ENCODE data around the gene SH3RF3. TPM values are rescaled to one million over a fixed set of nuclear protein-coding genes. Genes with fewer than 3 reads are reported as not detected.

SH3RF3 gene
- total and polyA plus RNA-seq, 9 of the 15 experiments (the other 6 are each of a cell fraction or from before 2014, with no cell fraction given): 0.02 TPM; not detected in 8

DNA sequence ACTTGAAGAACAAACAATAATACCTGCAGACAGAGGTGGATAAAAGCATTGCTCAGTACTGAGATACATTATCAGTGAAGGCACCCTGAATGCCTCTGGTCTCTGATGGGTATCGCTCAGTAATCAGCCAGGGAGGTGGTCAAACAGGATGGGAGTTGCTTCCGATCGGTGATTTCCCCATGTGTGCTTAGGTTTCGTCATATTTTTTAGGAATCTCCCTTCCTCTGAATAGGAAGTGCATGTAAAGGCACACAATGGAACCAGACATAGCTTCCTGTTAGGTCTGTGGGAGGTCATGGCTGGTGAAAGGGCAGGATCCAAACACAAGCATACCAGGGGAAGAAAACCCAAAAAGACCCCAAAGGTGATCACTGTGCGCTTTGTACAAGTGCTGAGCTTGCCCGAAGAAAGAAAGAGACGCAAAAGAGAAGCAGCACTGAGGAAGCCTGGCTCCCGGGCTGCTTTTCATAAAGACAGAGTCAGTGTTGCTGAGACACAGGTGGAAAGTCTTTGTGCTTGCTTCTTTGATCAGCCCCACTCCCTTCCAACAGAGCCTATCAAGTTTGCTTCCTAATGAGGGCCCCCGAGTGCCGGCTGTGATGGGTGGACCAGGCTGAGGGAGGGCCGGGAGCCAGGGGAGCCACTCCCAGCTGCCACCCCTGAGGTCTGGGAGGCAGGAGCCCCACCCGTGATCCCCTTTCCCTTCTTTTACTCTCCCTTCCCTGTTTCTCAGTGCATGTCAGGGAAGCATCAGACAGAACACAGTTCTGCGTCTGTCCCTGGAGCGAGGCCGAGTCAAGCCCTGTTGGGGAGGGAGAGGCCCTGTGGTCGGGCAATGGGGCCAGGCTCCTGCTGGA is 138.2 kb downstream of the SH3RF3 start (continued):
- TF ChIP-seq BRF1 (IDR thresholded peaks at IDR 0.05; ENCODE audit: borderline replicate concordance, extremely low read depth, insufficient read length) (no peak), SMARCB1 (IDR thresholded peaks at IDR 0.05; ENCODE audit: insufficient read length, low read depth) (no peak), DNMT1 (IDR thresholded peaks at IDR 0.05) (no peak), NFE2L1 (tag; IDR thresholded peaks at IDR 0.05; ENCODE audit: borderline replicate concordance, low read depth) (no peak), ZNF696 (CRISPR knock-in tag; conservative IDR thresholded peaks at IDR 0.05) (no peak), SOX6 (IDR thresholded peaks at IDR 0.05) (peak; percentile 77), IFI16 (CRISPR knock-in tag; IDR thresholded peaks at IDR 0.05) (no peak), PTBP1 (IDR thresholded peaks at IDR 0.05; ENCODE audit: low read depth, low read length) (no peak), NFYB (IDR thresholded peaks at IDR 0.05; ENCODE audit: extremely low read depth, insufficient read length) (no peak)
- TF ChIP-seq, protein P1, sequence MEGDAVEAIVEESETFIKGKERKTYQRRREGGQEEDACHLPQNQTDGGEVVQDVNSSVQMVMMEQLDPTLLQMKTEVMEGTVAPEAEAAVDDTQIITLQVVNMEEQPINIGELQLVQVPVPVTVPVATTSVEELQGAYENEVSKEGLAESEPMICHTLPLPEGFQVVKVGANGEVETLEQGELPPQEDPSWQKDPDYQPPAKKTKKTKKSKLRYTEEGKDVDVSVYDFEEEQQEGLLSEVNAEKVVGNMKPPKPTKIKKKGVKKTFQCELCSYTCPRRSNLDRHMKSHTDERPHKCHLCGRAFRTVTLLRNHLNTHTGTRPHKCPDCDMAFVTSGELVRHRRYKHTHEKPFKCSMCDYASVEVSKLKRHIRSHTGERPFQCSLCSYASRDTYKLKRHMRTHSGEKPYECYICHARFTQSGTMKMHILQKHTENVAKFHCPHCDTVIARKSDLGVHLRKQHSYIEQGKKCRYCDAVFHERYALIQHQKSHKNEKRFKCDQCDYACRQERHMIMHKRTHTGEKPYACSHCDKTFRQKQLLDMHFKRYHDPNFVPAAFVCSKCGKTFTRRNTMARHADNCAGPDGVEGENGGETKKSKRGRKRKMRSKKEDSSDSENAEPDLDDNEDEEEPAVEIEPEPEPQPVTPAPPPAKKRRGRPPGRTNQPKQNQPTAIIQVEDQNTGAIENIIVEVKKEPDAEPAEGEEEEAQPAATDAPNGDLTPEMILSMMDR (IDR thresholded peaks at IDR 0.05 in 2 of 3, conservative IDR thresholded peaks at IDR 0.05 in 1 of 3; ENCODE audit: insufficient read depth in 2 of 3, low read depth in 1 of 3, low read length in 3 of 3): no peak
- TF ChIP-seq, protein P2, sequence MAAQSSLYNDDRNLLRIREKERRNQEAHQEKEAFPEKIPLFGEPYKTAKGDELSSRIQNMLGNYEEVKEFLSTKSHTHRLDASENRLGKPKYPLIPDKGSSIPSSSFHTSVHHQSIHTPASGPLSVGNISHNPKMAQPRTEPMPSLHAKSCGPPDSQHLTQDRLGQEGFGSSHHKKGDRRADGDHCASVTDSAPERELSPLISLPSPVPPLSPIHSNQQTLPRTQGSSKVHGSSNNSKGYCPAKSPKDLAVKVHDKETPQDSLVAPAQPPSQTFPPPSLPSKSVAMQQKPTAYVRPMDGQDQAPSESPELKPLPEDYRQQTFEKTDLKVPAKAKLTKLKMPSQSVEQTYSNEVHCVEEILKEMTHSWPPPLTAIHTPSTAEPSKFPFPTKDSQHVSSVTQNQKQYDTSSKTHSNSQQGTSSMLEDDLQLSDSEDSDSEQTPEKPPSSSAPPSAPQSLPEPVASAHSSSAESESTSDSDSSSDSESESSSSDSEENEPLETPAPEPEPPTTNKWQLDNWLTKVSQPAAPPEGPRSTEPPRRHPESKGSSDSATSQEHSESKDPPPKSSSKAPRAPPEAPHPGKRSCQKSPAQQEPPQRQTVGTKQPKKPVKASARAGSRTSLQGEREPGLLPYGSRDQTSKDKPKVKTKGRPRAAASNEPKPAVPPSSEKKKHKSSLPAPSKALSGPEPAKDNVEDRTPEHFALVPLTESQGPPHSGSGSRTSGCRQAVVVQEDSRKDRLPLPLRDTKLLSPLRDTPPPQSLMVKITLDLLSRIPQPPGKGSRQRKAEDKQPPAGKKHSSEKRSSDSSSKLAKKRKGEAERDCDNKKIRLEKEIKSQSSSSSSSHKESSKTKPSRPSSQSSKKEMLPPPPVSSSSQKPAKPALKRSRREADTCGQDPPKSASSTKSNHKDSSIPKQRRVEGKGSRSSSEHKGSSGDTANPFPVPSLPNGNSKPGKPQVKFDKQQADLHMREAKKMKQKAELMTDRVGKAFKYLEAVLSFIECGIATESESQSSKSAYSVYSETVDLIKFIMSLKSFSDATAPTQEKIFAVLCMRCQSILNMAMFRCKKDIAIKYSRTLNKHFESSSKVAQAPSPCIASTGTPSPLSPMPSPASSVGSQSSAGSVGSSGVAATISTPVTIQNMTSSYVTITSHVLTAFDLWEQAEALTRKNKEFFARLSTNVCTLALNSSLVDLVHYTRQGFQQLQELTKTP (IDR thresholded peaks at IDR 0.05; ENCODE audit: low read depth in 1 of 2, partially characterized antibody in 2 of 2): peak in 1 of 2 experiments; percentile 21
- TF ChIP-seq, protein P3, sequence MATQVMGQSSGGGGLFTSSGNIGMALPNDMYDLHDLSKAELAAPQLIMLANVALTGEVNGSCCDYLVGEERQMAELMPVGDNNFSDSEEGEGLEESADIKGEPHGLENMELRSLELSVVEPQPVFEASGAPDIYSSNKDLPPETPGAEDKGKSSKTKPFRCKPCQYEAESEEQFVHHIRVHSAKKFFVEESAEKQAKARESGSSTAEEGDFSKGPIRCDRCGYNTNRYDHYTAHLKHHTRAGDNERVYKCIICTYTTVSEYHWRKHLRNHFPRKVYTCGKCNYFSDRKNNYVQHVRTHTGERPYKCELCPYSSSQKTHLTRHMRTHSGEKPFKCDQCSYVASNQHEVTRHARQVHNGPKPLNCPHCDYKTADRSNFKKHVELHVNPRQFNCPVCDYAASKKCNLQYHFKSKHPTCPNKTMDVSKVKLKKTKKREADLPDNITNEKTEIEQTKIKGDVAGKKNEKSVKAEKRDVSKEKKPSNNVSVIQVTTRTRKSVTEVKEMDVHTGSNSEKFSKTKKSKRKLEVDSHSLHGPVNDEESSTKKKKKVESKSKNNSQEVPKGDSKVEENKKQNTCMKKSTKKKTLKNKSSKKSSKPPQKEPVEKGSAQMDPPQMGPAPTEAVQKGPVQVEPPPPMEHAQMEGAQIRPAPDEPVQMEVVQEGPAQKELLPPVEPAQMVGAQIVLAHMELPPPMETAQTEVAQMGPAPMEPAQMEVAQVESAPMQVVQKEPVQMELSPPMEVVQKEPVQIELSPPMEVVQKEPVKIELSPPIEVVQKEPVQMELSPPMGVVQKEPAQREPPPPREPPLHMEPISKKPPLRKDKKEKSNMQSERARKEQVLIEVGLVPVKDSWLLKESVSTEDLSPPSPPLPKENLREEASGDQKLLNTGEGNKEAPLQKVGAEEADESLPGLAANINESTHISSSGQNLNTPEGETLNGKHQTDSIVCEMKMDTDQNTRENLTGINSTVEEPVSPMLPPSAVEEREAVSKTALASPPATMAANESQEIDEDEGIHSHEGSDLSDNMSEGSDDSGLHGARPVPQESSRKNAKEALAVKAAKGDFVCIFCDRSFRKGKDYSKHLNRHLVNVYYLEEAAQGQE (IDR thresholded peaks at IDR 0.05; ENCODE audit: borderline replicate concordance): no peak
- TF ChIP-seq, protein P3 (CRISPR knock-in tag; IDR thresholded peaks at IDR 0.05; ENCODE audit: low read depth): no peak; the same call in 1 of the 2 replicates
